HEK293 (cell line): ENCODE data around the gene AKNA.

Experiments used
- CTCF ChIA-PET: fragments of 350-600 bp; formaldehyde crosslinking; extraction: SDS; loops from one replicate; lab custom pipeline; 2021; ENCODE audit warnings: antibody characterized with exemption; lab: Yijun Ruan, JAX
- POLR2A ChIA-PET: fragments of 300-600 bp; formaldehyde crosslinking; extraction: SDS; loops from one replicate; lab custom pipeline; 2020; ENCODE audit warnings: antibody characterized with exemption, inconsistent platforms; lab: Yijun Ruan, JAX
- H3K27ac ChIP-seq: fragments of 200-500 bp; sonication (Bioruptor generic); 2 replicates; pipeline ENCODE4 v1.5.1; 2014; ENCODE audit warnings: low read depth, low read length, control low read depth, inconsistent platforms; ENCODE audit errors: extremely low read depth
- H3K36me3 ChIP-seq, 2 experiments: fragments of 200-500 bp in 1 of 2; sonication (Bioruptor generic) in 1 of 2; 1 replicate in 1 of 2; 2 replicates in 1 of 2; pipeline ENCODE4 v1.5.1; 2014 to 2017; ENCODE audit warnings: inconsistent platforms in 2 of 2, low read length in 2 of 2; ENCODE audit not compliant: control insufficient read depth in 2 of 2, insufficient read depth in 1 of 2
- H3K4me1 ChIP-seq: fragments of 200-500 bp; sonication (Bioruptor generic); 2 replicates; pipeline ENCODE4 v1.5.1; 2014; ENCODE audit warnings: mild to moderate bottlenecking, low read length, inconsistent platforms; ENCODE audit not compliant: control insufficient read depth, insufficient read depth
- H3K4me3 ChIP-seq: 2 replicates; pipeline ENCODE4 v1.5.1; 2011; ENCODE audit warnings: low read depth, mild to moderate bottlenecking, control low read depth, low read length, moderate library complexity
- H3K9me3 ChIP-seq: fragments of 200-500 bp; sonication (Bioruptor generic); 2 replicates; pipeline ENCODE4 v1.5.1; 2014; ENCODE audit warnings: low read depth, low read length, inconsistent platforms; ENCODE audit not compliant: control insufficient read depth, insufficient read depth
- BCL11B ChIP-seq: fragments of 450-650 bp; formaldehyde crosslinking; IDR thresholded peaks from 2 replicates; pipeline ENCODE4 v1.5.1; 2016; ENCODE audit warnings: low read depth, missing biosample characterization, missing genetic modification characterization
- EGR2 ChIP-seq: fragments of 450-650 bp; formaldehyde crosslinking; IDR thresholded peaks from 2 replicates; pipeline ENCODE4 v1.5.1; 2016; ENCODE audit warnings: low read depth, missing biosample characterization, missing genetic modification characterization
- GLI4 ChIP-seq: fragments of 450-650 bp; formaldehyde crosslinking; IDR thresholded peaks from 2 replicates; pipeline ENCODE4 v1.5.1; 2016; ENCODE audit warnings: missing biosample characterization, missing genetic modification characterization
- KLF10 ChIP-seq: fragments of 450-650 bp; IDR thresholded peaks from 2 replicates; pipeline ENCODE4 v1.5.1; 2018; ENCODE audit warnings: missing biosample characterization, mild to moderate bottlenecking, missing genetic modification characterization
- SETDB1 ChIP-seq: IDR thresholded peaks from one replicate; pipeline ENCODE4 v1.6.1; 2017; ENCODE audit warnings: mild to moderate bottlenecking, low read length, moderate library complexity, mixed read lengths; ENCODE audit not compliant: insufficient read length
- SP2 ChIP-seq: fragments of 450-650 bp; formaldehyde crosslinking; IDR thresholded peaks from 2 replicates; pipeline ENCODE4 v1.5.1; 2016; ENCODE audit warnings: missing biosample characterization, missing genetic modification characterization
- ZBTB6 ChIP-seq: fragments of 450-650 bp; formaldehyde crosslinking; IDR thresholded peaks from 2 replicates; pipeline ENCODE4 v1.5.1; 2017; ENCODE audit warnings: missing biosample characterization, missing genetic modification characterization
- ZFP37 ChIP-seq: fragments of 450-650 bp; formaldehyde crosslinking; IDR thresholded peaks from 2 replicates; pipeline ENCODE4 v1.5.1; 2016; ENCODE audit warnings: missing biosample characterization, missing genetic modification characterization
- ZNF10 ChIP-seq: fragments of 450-650 bp; formaldehyde crosslinking; IDR thresholded peaks from 2 replicates; pipeline ENCODE4 v1.5.1; 2017; ENCODE audit warnings: missing biosample characterization, missing genetic modification characterization
- ZNF112 ChIP-seq: fragments of 450-650 bp; formaldehyde crosslinking; IDR thresholded peaks from 2 replicates; pipeline ENCODE4 v1.5.0; 2017; ENCODE audit warnings: missing biosample characterization, missing genetic modification characterization
- ZNF133 ChIP-seq: fragments of 450-650 bp; formaldehyde crosslinking; IDR thresholded peaks from 2 replicates; pipeline ENCODE4 v1.5.1; 2016; ENCODE audit warnings: missing biosample characterization, missing genetic modification characterization
- ZNF140 ChIP-seq: fragments of 450-650 bp; formaldehyde crosslinking; IDR thresholded peaks from 2 replicates; pipeline ENCODE4 v1.5.1; 2016; ENCODE audit warnings: missing biosample characterization, missing genetic modification characterization
- ZNF16 ChIP-seq: fragments of 450-650 bp; formaldehyde crosslinking; IDR thresholded peaks from 2 replicates; pipeline ENCODE4 v1.5.1; 2016; ENCODE audit warnings: low read depth, missing biosample characterization, missing genetic modification characterization
- ZNF19 ChIP-seq: fragments of 450-650 bp; formaldehyde crosslinking; IDR thresholded peaks from 2 replicates; pipeline ENCODE4; 2016; ENCODE audit warnings: missing biosample characterization, missing genetic modification characterization, low read depth
- ZNF2 ChIP-seq: fragments of 450-650 bp; formaldehyde crosslinking; IDR thresholded peaks from 2 replicates; pipeline ENCODE4 v1.5.1; 2016; ENCODE audit warnings: missing biosample characterization, missing genetic modification characterization
- ZNF202 ChIP-seq: fragments of 450-650 bp; formaldehyde crosslinking; IDR thresholded peaks from 2 replicates; pipeline ENCODE4 v1.5.1; 2016; ENCODE audit warnings: missing biosample characterization, missing genetic modification characterization, borderline replicate concordance
- ZNF37A ChIP-seq: fragments of 450-650 bp; IDR thresholded peaks from 2 replicates; pipeline ENCODE4 v1.5.1; 2018; ENCODE audit warnings: missing biosample characterization, missing genetic modification characterization
- ZNF501 ChIP-seq: fragments of 450-650 bp; formaldehyde crosslinking; IDR thresholded peaks from 2 replicates; pipeline ENCODE4 v1.5.1; 2016; ENCODE audit warnings: missing biosample characterization, missing genetic modification characterization
- ZNF521 ChIP-seq: fragments of 450-650 bp; formaldehyde crosslinking; IDR thresholded peaks from 2 replicates; pipeline ENCODE4 v1.5.1; 2017; ENCODE audit warnings: missing biosample characterization, mild to moderate bottlenecking, missing genetic modification characterization
- ZNF530 ChIP-seq: fragments of 450-650 bp; formaldehyde crosslinking; IDR thresholded peaks from 2 replicates; pipeline ENCODE4 v1.5.1; 2016; ENCODE audit warnings: low read depth, missing biosample characterization, missing genetic modification characterization
- ZNF544 ChIP-seq: fragments of 450-650 bp; formaldehyde crosslinking; IDR thresholded peaks from 2 replicates; pipeline ENCODE4 v1.5.0; 2017; ENCODE audit warnings: missing biosample characterization, missing genetic modification characterization
- ZNF561 ChIP-seq: fragments of 450-650 bp; IDR thresholded peaks from 2 replicates; pipeline ENCODE4 v1.5.1; 2018; ENCODE audit warnings: missing biosample characterization, missing genetic modification characterization, borderline replicate concordance
- ZNF623 ChIP-seq: fragments of 450-650 bp; formaldehyde crosslinking; IDR thresholded peaks from 2 replicates; pipeline ENCODE4 v1.5.1; 2016; ENCODE audit warnings: missing biosample characterization, missing genetic modification characterization
- ZNF639 ChIP-seq: fragments of 450-650 bp; formaldehyde crosslinking; IDR thresholded peaks from 2 replicates; pipeline ENCODE4 v1.5.1; 2016; ENCODE audit warnings: missing biosample characterization, missing genetic modification characterization
- ZNF658 ChIP-seq: fragments of 450-650 bp; formaldehyde crosslinking; IDR thresholded peaks from 2 replicates; pipeline ENCODE4; 2016; ENCODE audit warnings: missing biosample characterization, missing genetic modification characterization
- ZNF830 ChIP-seq: fragments of 450-650 bp; IDR thresholded peaks from 2 replicates; pipeline ENCODE4 v1.5.0; 2018; ENCODE audit warnings: missing biosample characterization, missing genetic modification characterization, low read depth, mild to moderate bottlenecking, moderate library complexity
- TF ChIP-seq, protein P1 (sequence below): fragments of 450-650 bp; formaldehyde crosslinking; IDR thresholded peaks from 2 replicates; pipeline ENCODE4 v1.5.1; 2016; ENCODE audit warnings: missing biosample characterization, missing genetic modification characterization
- TF ChIP-seq, protein P2 (sequence below): fragments of 450-650 bp; formaldehyde crosslinking; IDR thresholded peaks from 2 replicates; pipeline ENCODE4 v1.5.1; 2016; ENCODE audit warnings: missing biosample characterization, missing genetic modification characterization
- TF ChIP-seq, protein P3 (sequence below): fragments of 450-650 bp; formaldehyde crosslinking; IDR thresholded peaks from 2 replicates; pipeline ENCODE4 v1.5.1; 2016; ENCODE audit warnings: missing biosample characterization, missing genetic modification characterization

Gene AKNA

DNA sequence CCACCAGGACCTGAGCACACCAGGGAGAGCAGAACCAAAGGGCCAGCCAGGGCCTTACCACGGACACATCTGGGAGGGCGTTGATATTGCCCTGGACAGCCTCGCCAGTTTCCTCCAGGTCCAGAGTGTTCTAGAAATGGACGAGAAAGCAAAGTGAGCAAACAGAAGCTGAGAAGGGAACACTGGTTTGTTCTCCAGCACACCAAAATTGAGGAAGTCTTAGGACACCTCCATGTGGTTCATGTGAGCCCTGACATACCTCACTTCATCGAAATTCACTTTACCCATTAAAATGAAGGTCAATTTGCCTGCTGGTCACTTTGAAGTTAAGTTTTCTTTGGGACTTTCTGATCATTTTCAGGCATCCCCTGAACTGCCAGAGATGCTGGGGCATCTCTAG lies 20.1 kb upstream of the AKNA start:
- POLR2A ChIA-PET = no interaction called here
- CTCF ChIA-PET = interaction anchor here (0.9 to 9.0 kb wide), 4 partner anchors 246 to 607 kb away, joined by 3 to 120 read pairs (median 8); partner anchors contain the start of gene TEX48
- Histone ChIP-seq H3K4me1 (no peaks in the 10 kb centered on the region), H3K36me3 (peaks cover 0 to 3% of the 10 kb centered on the region in 2 experiments; a peak in 1 of 3 replicates), H3K4me3 (no peak overlapping the region), H3K27ac (no peak overlapping the region), H3K9me3 (no peaks in the 10 kb centered on the region)
- TF ChIP-seq ZNF37A (tag by site-specific recombination) (no peak), ZNF133 (tag by site-specific recombination) (no peak), ZNF530 (no peak), ZFP37 (no peak), ZNF561 (tag by site-specific recombination) (no peak), ZNF521 (tag by site-specific recombination) (no peak), ZNF10 (tag by site-specific recombination) (no peak), ZNF140 (no peak), GLI4 (tag by site-specific recombination) (no peak), ZNF202 (tag by site-specific recombination) (no peak), ZNF501 (tag by site-specific recombination) (no peak), ZNF16 (tag by site-specific recombination) (no peak), KLF10 (tag by site-specific recombination) (no peak), ZNF19 (tag by site-specific recombination) (no peak), ZNF830 (tag by site-specific recombination) (no peak), ZNF623 (tag by site-specific recombination) (no peak)

DNA sequence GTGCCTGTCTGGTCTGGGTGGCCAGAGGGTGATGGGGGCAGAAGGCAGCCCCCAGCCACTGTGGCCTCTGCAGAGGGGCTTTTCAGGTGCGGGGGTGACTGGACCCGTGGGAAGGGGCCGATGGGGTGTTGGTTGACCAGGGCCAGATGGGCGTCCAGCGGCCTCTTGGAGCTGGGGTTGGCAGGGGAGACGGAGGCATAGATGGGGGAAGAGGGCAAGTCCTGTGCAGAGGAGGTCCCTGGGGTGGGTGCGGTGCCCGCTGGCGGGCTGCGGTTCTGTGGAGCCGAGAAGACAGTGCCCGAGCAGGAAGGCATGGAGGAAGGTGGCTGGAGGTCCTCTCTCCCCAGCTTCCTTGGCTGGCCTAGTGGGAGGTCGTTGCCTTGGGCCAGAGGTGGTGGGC lies 18.7 kb upstream of the AKNA start:
- POLR2A ChIA-PET = no interaction called here
- Histone ChIP-seq H3K4me1 (no peaks in the 10 kb centered on the region), H3K36me3 (peaks cover 0 to 11% of the 10 kb centered on the region in 2 experiments; a peak in 1 of 3 replicates), H3K9me3 (no peaks in the 10 kb centered on the region), H3K27ac (no peak overlapping the region), H3K4me3 (no peak overlapping the region)
- CTCF ChIA-PET = interaction anchor here (0.7 to 9.0 kb wide), 35 partner anchors 9 to 1134 kb away, joined by 3 to 120 read pairs (median 4); partner anchors contain the start of gene WHRN
- TF ChIP-seq ZNF2 (tag by site-specific recombination) (no peak), ZNF830 (tag by site-specific recombination) (no peak), ZNF544 (no peak), ZBTB6 (tag by site-specific recombination) (no peak), ZNF658 (no peak), ZNF112 (tag by site-specific recombination) (no peak), SETDB1 (no peak), EGR2 (no peak), ZNF639 (tag by site-specific recombination) (no peak), SP2 (tag by site-specific recombination) (no peak), BCL11B (no peak)
- TF ChIP-seq, protein P1, sequence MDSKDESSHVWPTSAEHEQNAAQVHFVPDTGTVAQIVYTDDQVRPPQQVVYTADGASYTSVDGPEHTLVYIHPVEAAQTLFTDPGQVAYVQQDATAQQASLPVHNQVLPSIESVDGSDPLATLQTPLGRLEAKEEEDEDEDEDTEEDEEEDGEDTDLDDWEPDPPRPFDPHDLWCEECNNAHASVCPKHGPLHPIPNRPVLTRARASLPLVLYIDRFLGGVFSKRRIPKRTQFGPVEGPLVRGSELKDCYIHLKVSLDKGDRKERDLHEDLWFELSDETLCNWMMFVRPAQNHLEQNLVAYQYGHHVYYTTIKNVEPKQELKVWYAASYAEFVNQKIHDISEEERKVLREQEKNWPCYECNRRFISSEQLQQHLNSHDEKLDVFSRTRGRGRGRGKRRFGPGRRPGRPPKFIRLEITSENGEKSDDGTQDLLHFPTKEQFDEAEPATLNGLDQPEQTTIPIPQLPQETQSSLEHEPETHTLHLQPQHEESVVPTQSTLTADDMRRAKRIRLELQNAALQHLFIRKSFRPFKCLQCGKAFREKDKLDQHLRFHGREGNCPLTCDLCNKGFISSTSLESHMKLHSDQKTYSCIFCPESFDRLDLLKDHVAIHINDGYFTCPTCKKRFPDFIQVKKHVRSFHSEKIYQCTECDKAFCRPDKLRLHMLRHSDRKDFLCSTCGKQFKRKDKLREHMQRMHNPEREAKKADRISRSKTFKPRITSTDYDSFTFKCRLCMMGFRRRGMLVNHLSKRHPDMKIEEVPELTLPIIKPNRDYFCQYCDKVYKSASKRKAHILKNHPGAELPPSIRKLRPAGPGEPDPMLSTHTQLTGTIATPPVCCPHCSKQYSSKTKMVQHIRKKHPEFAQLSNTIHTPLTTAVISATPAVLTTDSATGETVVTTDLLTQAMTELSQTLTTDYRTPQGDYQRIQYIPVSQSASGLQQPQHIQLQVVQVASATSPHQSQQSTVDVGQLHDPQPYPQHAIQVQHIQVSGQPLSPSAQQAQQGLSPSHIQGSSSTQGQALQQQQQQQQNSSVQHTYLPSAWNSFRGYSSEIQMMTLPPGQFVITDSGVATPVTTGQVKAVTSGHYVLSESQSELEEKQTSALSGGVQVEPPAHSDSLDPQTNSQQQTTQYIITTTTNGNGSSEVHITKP (tag by site-specific recombination) = no peak
- TF ChIP-seq, protein P2, sequence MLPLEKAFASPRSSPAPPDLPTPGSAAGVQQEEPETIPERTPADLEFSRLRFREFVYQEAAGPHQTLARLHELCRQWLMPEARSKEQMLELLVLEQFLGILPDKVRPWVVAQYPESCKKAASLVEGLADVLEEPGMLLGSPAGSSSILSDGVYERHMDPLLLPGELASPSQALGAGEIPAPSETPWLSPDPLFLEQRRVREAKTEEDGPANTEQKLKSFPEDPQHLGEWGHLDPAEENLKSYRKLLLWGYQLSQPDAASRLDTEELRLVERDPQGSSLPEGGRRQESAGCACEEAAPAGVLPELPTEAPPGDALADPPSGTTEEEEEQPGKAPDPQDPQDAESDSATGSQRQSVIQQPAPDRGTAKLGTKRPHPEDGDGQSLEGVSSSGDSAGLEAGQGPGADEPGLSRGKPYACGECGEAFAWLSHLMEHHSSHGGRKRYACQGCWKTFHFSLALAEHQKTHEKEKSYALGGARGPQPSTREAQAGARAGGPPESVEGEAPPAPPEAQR = no peak
- TF ChIP-seq, protein P3, sequence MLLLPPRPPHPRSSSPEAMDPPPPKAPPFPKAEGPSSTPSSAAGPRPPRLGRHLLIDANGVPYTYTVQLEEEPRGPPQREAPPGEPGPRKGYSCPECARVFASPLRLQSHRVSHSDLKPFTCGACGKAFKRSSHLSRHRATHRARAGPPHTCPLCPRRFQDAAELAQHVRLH = no peak
